Measurements from ENCODE around the gene CEP20.
A peak's percentile ranks its signal among the peaks of the same experiment; 100 is the strongest.
"Not testable (repeated sequence)": the region's sequence is repeated elsewhere in the genome, so short reads cannot be mapped to it uniquely, and the experiment has no call there.

CEP20 gene

GRCh38 chr16:15888072-15888976, at the start of gene CEP20:
CEP20 (minus strand) TSS chr16:15888603; CDS start chr16:15888585, 18 bp downstream.
- peak; percentile 99 for DNase-seq

GRCh38 chr16:15936809-15937208, 48.4 kb upstream of the CEP20 start:
- not testable (repeated sequence) for DNase-seq

GRCh38 chr16:15934991-15935390, 46.6 kb upstream of the CEP20 start:
- no peak for DNase-seq

GRCh38 chr16:15933781-15934180, 45.4 kb upstream of the CEP20 start:
- DNase-seq = no peak

GRCh38 chr16:15932939-15933338, 44.5 kb upstream of the CEP20 start:
- no peak for DNase-seq

- no peak for DNase-seq
These were observed 40.1 kb upstream of the CEP20 start for GRCh38 chr16:15928261-15929104.

GRCh38 chr16:15925631-15926030, 37.2 kb upstream of the CEP20 start:
- DNase-seq = no peak

- no peak for DNase-seq
These were observed 36.6 kb upstream of the CEP20 start for GRCh38 chr16:15924996-15925395.

- no peak for DNase-seq
These were observed 30.9 kb upstream of the CEP20 start for GRCh38 chr16:15919331-15919730.

GRCh38 chr16:15918314-15918713, 29.9 kb upstream of the CEP20 start:
- not testable (repeated sequence) for DNase-seq

- no peak for DNase-seq
These were observed 27.9 kb upstream of the CEP20 start for GRCh38 chr16:15916323-15916722.

GRCh38 chr16:15915555-15916081, 27.2 kb upstream of the CEP20 start:
- no peak for DNase-seq

GRCh38 chr16:15913046-15913698, 24.8 kb upstream of the CEP20 start:
- DNase-seq = no peak

GRCh38 chr16:15911198-15911597, 22.8 kb upstream of the CEP20 start:
- no peak for DNase-seq

- peak; percentile 10 for DNase-seq
These were observed 19.6 kb upstream of the CEP20 start for GRCh38 chr16:15907863-15908478.

GRCh38 chr16:15906439-15906838, 18.0 kb upstream of the CEP20 start:
- DNase-seq = no peak

GRCh38 chr16:15903960-15904359, 15.6 kb upstream of the CEP20 start:
- no peak for DNase-seq

- no peak for DNase-seq
These were observed 12.6 kb upstream of the CEP20 start for GRCh38 chr16:15900901-15901500.

GRCh38 chr16:15900357-15900756, 12.0 kb upstream of the CEP20 start:
- no peak for DNase-seq

GRCh38 chr16:15899538-15900100, 11.2 kb upstream of the CEP20 start:
- DNase-seq = peak; percentile 80

GRCh38 chr16:15898654-15899053, 10.3 kb upstream of the CEP20 start:
- DNase-seq = no peak

GRCh38 chr16:15897834-15898254, 9.4 kb upstream of the CEP20 start:
- DNase-seq = no peak
